AG10803 (cell line): Measurements from ENCODE around the gene SLC9C1.

Experiments
- DNase-seq: peaks from one replicate; pipeline ENCODE4 v3.0.0; 2010; ENCODE audit warnings: low read depth
- H3K4me3 ChIP-seq: 2 replicates; pipeline ENCODE4 v1.5.1; 2011; ENCODE audit warnings: mild to moderate bottlenecking, low read length, control low read depth
- TF ChIP-seq, protein P1 (sequence below): conservative IDR thresholded peaks from 2 replicates; pipeline ENCODE4 v1.5.1; 2011; ENCODE audit warnings: mild to moderate bottlenecking, low read length, control low read depth, inconsistent platforms

Gene SLC9C1

DNA sequence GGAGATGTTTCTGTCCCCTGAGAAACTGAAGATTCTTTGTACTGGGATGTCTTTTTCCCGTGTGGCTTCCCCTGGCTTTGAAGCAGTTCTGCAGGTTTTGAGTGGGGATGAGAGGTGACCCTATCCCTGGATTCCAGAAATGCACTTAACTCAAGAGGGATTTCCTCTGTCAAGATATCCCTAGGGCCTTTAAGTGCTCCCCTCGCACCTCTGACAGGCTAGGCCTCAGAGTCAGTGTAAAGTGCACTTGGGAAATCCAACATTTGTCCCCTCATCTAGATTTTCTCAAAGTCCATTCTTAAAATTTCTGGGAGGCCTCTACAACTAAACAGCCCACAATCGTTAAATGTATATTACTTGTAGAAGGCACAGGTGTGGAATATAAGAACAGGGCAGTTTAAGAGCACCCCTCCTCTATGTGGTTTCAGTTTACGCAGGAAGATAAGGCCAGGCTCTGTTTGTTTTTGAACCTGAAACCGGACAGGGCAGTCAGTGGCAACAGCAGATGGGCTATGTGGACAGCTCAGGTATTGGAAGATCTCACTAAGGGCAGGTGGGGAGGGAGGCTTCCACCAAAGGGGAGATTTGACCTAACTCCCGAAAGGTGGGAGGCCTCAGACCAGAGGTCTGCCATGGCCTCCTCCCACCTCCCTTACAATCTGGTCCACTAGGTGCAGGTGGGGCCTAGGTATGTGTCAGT lies 203.0 kb downstream of the SLC9C1 start:
- no peak for DNase-seq
- TF ChIP-seq, protein P1, sequence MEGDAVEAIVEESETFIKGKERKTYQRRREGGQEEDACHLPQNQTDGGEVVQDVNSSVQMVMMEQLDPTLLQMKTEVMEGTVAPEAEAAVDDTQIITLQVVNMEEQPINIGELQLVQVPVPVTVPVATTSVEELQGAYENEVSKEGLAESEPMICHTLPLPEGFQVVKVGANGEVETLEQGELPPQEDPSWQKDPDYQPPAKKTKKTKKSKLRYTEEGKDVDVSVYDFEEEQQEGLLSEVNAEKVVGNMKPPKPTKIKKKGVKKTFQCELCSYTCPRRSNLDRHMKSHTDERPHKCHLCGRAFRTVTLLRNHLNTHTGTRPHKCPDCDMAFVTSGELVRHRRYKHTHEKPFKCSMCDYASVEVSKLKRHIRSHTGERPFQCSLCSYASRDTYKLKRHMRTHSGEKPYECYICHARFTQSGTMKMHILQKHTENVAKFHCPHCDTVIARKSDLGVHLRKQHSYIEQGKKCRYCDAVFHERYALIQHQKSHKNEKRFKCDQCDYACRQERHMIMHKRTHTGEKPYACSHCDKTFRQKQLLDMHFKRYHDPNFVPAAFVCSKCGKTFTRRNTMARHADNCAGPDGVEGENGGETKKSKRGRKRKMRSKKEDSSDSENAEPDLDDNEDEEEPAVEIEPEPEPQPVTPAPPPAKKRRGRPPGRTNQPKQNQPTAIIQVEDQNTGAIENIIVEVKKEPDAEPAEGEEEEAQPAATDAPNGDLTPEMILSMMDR: no peak
- H3K4me3 ChIP-seq: no peak overlapping the region
